ENCODE data around the gene NANOG.
"Not testable (repeated sequence)": the region's sequence is repeated elsewhere in the genome, so short reads cannot be mapped to it uniquely, and the experiment has no call there.

NANOG gene

GRCh38 chr12:7756993-7757392 lies 32.2 kb upstream of the NANOG start:
- no peaks in the 10 kb centered on the region for H3K9me3 Mint-ChIP-seq
- H3K27me3 Mint-ChIP-seq (ENCODE audit: low read depth) = no peaks in the 10 kb centered on the region
- no peak overlapping the region for H3K27ac Mint-ChIP-seq
- no peaks in the 10 kb centered on the region for H3K4me1 Mint-ChIP-seq
- no peaks in the 10 kb centered on the region for H3K36me3 Mint-ChIP-seq (ENCODE audit: low read depth)
- no peak for TF ChIP-seq CTCF (IDR thresholded peaks at IDR 0.05; ENCODE audit: unreplicated experiment in 3 of 3)
- H3K4me3 Mint-ChIP-seq = no peak overlapping the region

GRCh38 chr12:7758766-7759140 lies 30.4 kb upstream of the NANOG start:
- no peak for TF ChIP-seq CTCF (IDR thresholded peaks at IDR 0.05; ENCODE audit: unreplicated experiment in 3 of 3)
- Mint-ChIP-seq H3K4me3 (no peak overlapping the region), H3K9me3 (no peaks in the 10 kb centered on the region), H3K4me1 (no peaks in the 10 kb centered on the region), H3K36me3 (ENCODE audit: low read depth) (no peaks in the 10 kb centered on the region), H3K27ac (no peak overlapping the region), H3K27me3 (ENCODE audit: low read depth) (no peaks in the 10 kb centered on the region)

GRCh38 chr12:7769999-7770398 lies 19.2 kb upstream of the NANOG start:
- Mint-ChIP-seq H3K4me1 (no peaks in the 10 kb centered on the region), H3K9me3 (no peaks in the 10 kb centered on the region), H3K27ac (no peak overlapping the region), H3K4me3 (no peak overlapping the region), H3K27me3 (ENCODE audit: low read depth) (no peaks in the 10 kb centered on the region), H3K36me3 (ENCODE audit: low read depth) (no peaks in the 10 kb centered on the region)
- TF ChIP-seq CTCF (IDR thresholded peaks at IDR 0.05; ENCODE audit: unreplicated experiment in 3 of 3) = no peak

- Mint-ChIP-seq H3K9me3 (no peaks in the 10 kb centered on the region), H3K36me3 (ENCODE audit: low read depth) (no peaks in the 10 kb centered on the region), H3K4me3 (no peak overlapping the region), H3K27ac (no peak overlapping the region), H3K4me1 (no peaks in the 10 kb centered on the region), H3K27me3 (ENCODE audit: low read depth) (peaks cover 4% of the 10 kb centered on the region)
- no peak for TF ChIP-seq CTCF (IDR thresholded peaks at IDR 0.05; ENCODE audit: unreplicated experiment in 3 of 3)
Observed at GRCh38 chr12:7781274-7781673, 7.9 kb upstream of the NANOG start.

GRCh38 chr12:7782055-7782454 lies 7.1 kb upstream of the NANOG start:
- H3K4me3 Mint-ChIP-seq = no peak overlapping the region
- TF ChIP-seq CTCF (IDR thresholded peaks at IDR 0.05; ENCODE audit: unreplicated experiment in 3 of 3) = no peak
- H3K27me3 Mint-ChIP-seq (ENCODE audit: low read depth) = peaks cover 10% of the 10 kb centered on the region
- H3K9me3 Mint-ChIP-seq = no peaks in the 10 kb centered on the region
- no peaks in the 10 kb centered on the region for H3K4me1 Mint-ChIP-seq
- no peak overlapping the region for H3K27ac Mint-ChIP-seq
- no peaks in the 10 kb centered on the region for H3K36me3 Mint-ChIP-seq (ENCODE audit: low read depth)

- H3K4me3 Mint-ChIP-seq; H3K9me3 Mint-ChIP-seq; H3K27ac Mint-ChIP-seq; H3K36me3 Mint-ChIP-seq (ENCODE audit: low read depth); H3K4me1 Mint-ChIP-seq: not testable (repeated sequence)
- peaks cover 20% of the 10 kb centered on the region for H3K27me3 Mint-ChIP-seq (ENCODE audit: low read depth)
Observed at GRCh38 chr12:7783433-7783832, 5.8 kb upstream of the NANOG start.

- H3K36me3 Mint-ChIP-seq (ENCODE audit: low read depth) = no peaks in the 10 kb centered on the region
- no peaks in the 10 kb centered on the region for H3K9me3 Mint-ChIP-seq
- no peak for TF ChIP-seq CTCF (IDR thresholded peaks at IDR 0.05; ENCODE audit: unreplicated experiment in 3 of 3)
- no peak overlapping the region for H3K4me3 Mint-ChIP-seq
- H3K4me1 Mint-ChIP-seq = no peaks in the 10 kb centered on the region
- H3K27me3 Mint-ChIP-seq (ENCODE audit: low read depth) = peaks cover 33% of the 10 kb centered on the region
- no peak overlapping the region for H3K27ac Mint-ChIP-seq
Observed at GRCh38 chr12:7784701-7785100, 4.5 kb upstream of the NANOG start.
